WTC11 (cell line): ENCODE results near the gene DGKQ. TPM values are rescaled to one million over a fixed set of nuclear protein-coding genes. Genes with fewer than 3 reads are reported as not detected.

Experiments used
- AR ChIP-seq: fragments of 250-450 bp; sonication (Bioruptor Pico); IDR thresholded peaks from 2 replicates; pipeline ENCODE4 v1.9.0; 2021; ENCODE audit warnings: mild to moderate bottlenecking
- ARID4B ChIP-seq: sonication (generic); formaldehyde crosslinking; IDR thresholded peaks from 2 replicates; pipeline ENCODE4 v1.8.0; 2023; ENCODE audit warnings: missing genetic modification reagents, mild to moderate bottlenecking, borderline replicate concordance
- ATF3 ChIP-seq: sonication (generic); formaldehyde crosslinking; conservative IDR thresholded peaks from 2 replicates; pipeline ENCODE4 v1.8.1; 2022; ENCODE audit warnings: mild to moderate bottlenecking, missing genetic modification reagents
- CBFB ChIP-seq: sonication (generic); formaldehyde crosslinking; IDR thresholded peaks from 2 replicates; pipeline ENCODE4 v1.8.1; 2022; ENCODE audit warnings: mild to moderate bottlenecking, low read depth, missing genetic modification reagents
- CREM ChIP-seq: sonication (generic); formaldehyde crosslinking; IDR thresholded peaks from 2 replicates; pipeline ENCODE4 v1.8.1; 2022; ENCODE audit warnings: mild to moderate bottlenecking, missing genetic modification reagents, moderate library complexity
- EMX1 ChIP-seq: fragments of 250-450 bp; sonication (Bioruptor Pico); IDR thresholded peaks from 2 replicates; pipeline ENCODE4 v1.8.0; 2021; ENCODE audit warnings: mild to moderate bottlenecking
- IRF1 ChIP-seq: sonication (generic); formaldehyde crosslinking; IDR thresholded peaks from 2 replicates; pipeline ENCODE4 v1.8.0; 2023; ENCODE audit warnings: missing genetic modification reagents
- IRF2 ChIP-seq: sonication (generic); formaldehyde crosslinking; IDR thresholded peaks from 2 replicates; pipeline ENCODE4 v1.8.0; 2022; ENCODE audit warnings: low read depth, missing genetic modification reagents, borderline replicate concordance
- JUN ChIP-seq: sonication (generic); formaldehyde crosslinking; IDR thresholded peaks from 2 replicates; pipeline ENCODE4 v1.8.0; 2023; ENCODE audit warnings: mild to moderate bottlenecking, missing genetic modification reagents
- MLX ChIP-seq: sonication (generic); formaldehyde crosslinking; IDR thresholded peaks from 2 replicates; pipeline ENCODE4 v1.8.1; 2023; ENCODE audit warnings: mild to moderate bottlenecking, missing genetic modification reagents, moderate library complexity
- MYBL2 ChIP-seq: sonication (generic); formaldehyde crosslinking; IDR thresholded peaks from 2 replicates; pipeline ENCODE4 v1.8.1; 2023; ENCODE audit warnings: mild to moderate bottlenecking, moderate library complexity, missing genetic modification reagents
- NFE2L1 ChIP-seq: sonication (generic); formaldehyde crosslinking; IDR thresholded peaks from 2 replicates; pipeline ENCODE4 v1.8.1; 2023; ENCODE audit warnings: missing genetic modification reagents
- NR1H2 ChIP-seq: sonication (generic); formaldehyde crosslinking; IDR thresholded peaks from 2 replicates; pipeline ENCODE4 v1.9.0; 2021; ENCODE audit warnings: mild to moderate bottlenecking, moderate library complexity, missing genetic modification reagents
- PRDM15 ChIP-seq: sonication (generic); formaldehyde crosslinking; IDR thresholded peaks from 2 replicates; pipeline ENCODE4 v1.8.0; 2022; ENCODE audit warnings: missing genetic modification reagents
- PREB ChIP-seq: sonication (generic); formaldehyde crosslinking; IDR thresholded peaks from 2 replicates; pipeline ENCODE4 v1.8.1; 2022; ENCODE audit warnings: mild to moderate bottlenecking, missing genetic modification reagents, moderate library complexity, borderline replicate concordance
- USF2 ChIP-seq: sonication (generic); formaldehyde crosslinking; IDR thresholded peaks from 2 replicates; pipeline ENCODE4 v1.8.1; 2023; ENCODE audit warnings: mild to moderate bottlenecking, missing genetic modification reagents, moderate library complexity
- ZNF281 ChIP-seq: sonication (generic); formaldehyde crosslinking; IDR thresholded peaks from 2 replicates; pipeline ENCODE4 v1.8.0; 2023; ENCODE audit warnings: mild to moderate bottlenecking, missing genetic modification reagents
- ZNF512 ChIP-seq: sonication (generic); formaldehyde crosslinking; IDR thresholded peaks from 2 replicates; pipeline ENCODE4 v1.8.1; 2022; ENCODE audit warnings: missing genetic modification reagents, borderline replicate concordance
- total RNA-seq: library from RNA; stranded (reverse); gene quantifications from 3 replicates; pipeline ENCODE4 v1.2.3, GENCODE V29; 2021

DGKQ gene
- total RNA-seq, 1 experiment from 2014 or later: 19.3 TPM

GRCh38 chr4:1002131-1002630 is 28.8 kb upstream of the DGKQ start (continued):
- no peak for TF ChIP-seq AR (CRISPR knock-in tag)
- TF ChIP-seq MYBL2: peak; percentile 63; the same call in 1 of the 2 replicates
- TF ChIP-seq IRF2: peak; percentile 64; the same call in 1 of the 2 replicates
- no peak; the same call in 1 of the 2 replicates for TF ChIP-seq USF2
- no peak for TF ChIP-seq PREB (CRISPR knock-in tag)
- TF ChIP-seq MLX (CRISPR knock-in tag): no peak
- no peak for TF ChIP-seq EMX1 (CRISPR knock-in tag)
- no peak for TF ChIP-seq ZNF512 (CRISPR knock-in tag)
- peak; percentile 91 for TF ChIP-seq IRF1 (CRISPR knock-in tag)
- peak; percentile 43; the same call in 1 of the 2 replicates for TF ChIP-seq PRDM15 (CRISPR knock-in tag)
- peak; percentile 73; the same call in 1 of the 2 replicates for TF ChIP-seq NFE2L1 (CRISPR knock-in tag)
- TF ChIP-seq ZNF281 (CRISPR knock-in tag): peak; percentile 72; the same call in 1 of the 2 replicates
- no peak for TF ChIP-seq JUN (CRISPR knock-in tag)
- TF ChIP-seq ATF3 (CRISPR knock-in tag): no peak
- TF ChIP-seq ARID4B: peak; percentile 88
- TF ChIP-seq CREM (CRISPR knock-in tag): no peak
- TF ChIP-seq NR1H2: no peak
- no peak for TF ChIP-seq CBFB (CRISPR knock-in tag)
